Breast epithelium (tissue), 4 donors: Measurements from ENCODE around the gene TRANK1. TPM values are rescaled to one million over a fixed set of nuclear protein-coding genes. Genes with fewer than 3 reads are reported as not detected.

Experiments
- DNase-seq, 2 donors: peaks; one replicate each; pipeline ENCODE4 v3.0.0-alpha.2; 2019; ENCODE audit warnings: low spot score in 2 of 2
- H3K27ac ChIP-seq, 2 donors: fragments of 200-600 bp; sonication (generic) in 1 of 2; one replicate each; pipeline ENCODE4 v1.5.1; 2016 to 2019; ENCODE audit warnings: mild to moderate bottlenecking in 1 of 2
- H3K27me3 ChIP-seq, 2 donors: fragments of 200-600 bp; sonication (generic) in 1 of 2; one replicate each; pipeline versions ENCODE4 v1.5.1 to v1.6.0; 2017 to 2019; ENCODE audit warnings: control low read depth in 1 of 2, mild to moderate bottlenecking in 1 of 2
- H3K36me3 ChIP-seq: fragments of 200-600 bp; one replicate; pipeline ENCODE4 v1.5.1; 2019
- H3K4me1 ChIP-seq, 2 donors: fragments of 200-600 bp; sonication (generic); one replicate each; pipeline ENCODE4 v1.5.1; 2016 to 2019; ENCODE audit warnings: control low read depth in 1 of 2
- H3K4me3 ChIP-seq, 3 donors: fragments of 200-600 bp; sonication (generic); 1 replicate in 2 of 3; 2 replicates in 1 of 3; pipeline ENCODE4 v1.5.1; 2016 to 2019; ENCODE audit warnings: mild to moderate bottlenecking in 3 of 3, moderate library complexity in 2 of 3
- H3K9me3 ChIP-seq, 2 donors: fragments of 200-600 bp; sonication (generic) in 1 of 2; one replicate each; pipeline ENCODE4 v1.5.1; 2016 to 2019; ENCODE audit warnings: control low read depth in 1 of 2
- CTCF ChIP-seq, 3 donors: fragments of 450-650 bp; IDR thresholded peaks; one replicate each; pipeline ENCODE4 v1.5.1; 2016 to 2017; ENCODE audit warnings: antibody characterized with exemption in 3 of 3, mild to moderate bottlenecking in 3 of 3, moderate library complexity in 3 of 3
- POLR2A ChIP-seq: fragments of 450-650 bp; IDR thresholded peaks from one replicate; pipeline ENCODE4 v1.6.1; 2016; ENCODE audit warnings: antibody characterized with exemption, mild to moderate bottlenecking, moderate library complexity
- POLR2AphosphoS5 ChIP-seq, 3 donors: sonication (generic); formaldehyde crosslinking; IDR thresholded peaks; one replicate each; pipeline ENCODE4 v1.6.1; 2017; ENCODE audit warnings: antibody characterized with exemption in 3 of 3
- intact Hi-C: fragments of 100-400 bp; cut with DNase I; formaldehyde crosslinking; loops from one replicate; pipeline ENCODE4 v1.15.1; 2023; ENCODE audit warnings: low total_unique reads
- total RNA-seq, 3 donors: library from RNA; depleted of rRNA; stranded (reverse); fragments of >200 nt; gene quantifications; one replicate each; pipeline ENCODE4 v1.1.0, GENCODE V29; 2016

The TRANK1 gene
- total RNA-seq, 3 donors from 2014 or later: 13.6 to 16.6 (median 13.8) TPM

GRCh38 chr3:36918050-36918449, 26.8 kb downstream of the TRANK1 start:
- no peak for DNase-seq
- H3K4me1 ChIP-seq: no peaks in the 10 kb centered on the region
- TF ChIP-seq POLR2A (no peak), CTCF (IDR thresholded peaks at IDR 0.05) (no peak), POLR2AphosphoS5 (IDR thresholded peaks at IDR 0.05) (no peak)
- no peak overlapping the region for H3K4me3 ChIP-seq
- H3K36me3 ChIP-seq: no peaks in the 10 kb centered on the region
- no peaks in the 10 kb centered on the region for H3K27me3 ChIP-seq
- intact Hi-C loops: no loop called here
- H3K27ac ChIP-seq: no peak overlapping the region
- H3K9me3 ChIP-seq: no peaks in the 10 kb centered on the region

DNA sequence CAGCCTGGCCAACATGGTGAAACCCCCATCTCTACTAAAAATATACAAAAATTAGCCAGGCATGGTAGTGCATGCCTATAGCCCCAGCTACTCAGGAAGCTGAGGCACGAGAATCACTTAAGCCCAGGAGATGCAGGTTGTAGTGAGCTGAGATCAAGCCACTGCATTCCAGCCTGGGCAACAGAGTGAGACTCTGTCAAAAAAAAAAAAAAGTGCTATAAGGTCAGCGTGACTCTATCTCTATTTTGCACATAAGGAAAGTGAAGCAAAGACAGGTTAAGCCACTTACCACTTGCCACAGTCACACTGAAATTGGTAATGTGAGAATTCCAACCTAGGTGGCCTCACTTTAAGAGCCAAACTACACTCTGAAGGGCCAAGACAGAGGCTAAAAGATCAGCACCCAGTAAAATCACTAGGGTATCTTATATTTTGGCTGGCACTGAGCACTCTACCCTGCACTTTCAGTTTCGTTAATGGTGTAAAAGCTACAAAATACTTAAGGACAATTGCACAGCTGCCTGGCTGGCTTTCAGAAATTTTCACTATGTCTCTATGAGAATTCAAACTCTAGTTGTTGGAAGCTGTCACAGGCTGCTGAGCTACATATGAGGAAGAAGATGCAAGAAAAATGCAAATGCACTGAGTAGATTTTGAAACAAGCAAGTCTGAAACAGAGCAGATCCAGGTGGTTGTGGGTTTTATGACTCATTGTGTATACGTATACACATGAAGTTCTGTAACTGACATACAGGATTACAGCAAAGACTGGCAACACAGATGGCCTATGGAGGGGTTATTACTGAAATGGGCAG, 32.7 kb downstream of the TRANK1 start:
- H3K27me3 ChIP-seq: no peaks in the 10 kb centered on the region
- no peaks in the 10 kb centered on the region for H3K36me3 ChIP-seq
- H3K9me3 ChIP-seq: no peaks in the 10 kb centered on the region
- H3K4me1 ChIP-seq: no peaks in the 10 kb centered on the region
- intact Hi-C loops: loop anchor here (5.0 kb wide), 1 partner anchor 435 kb away; no protein-coding TSS in a partner anchor
- peak overlapping the region; percentile 34 to 50 for H3K27ac ChIP-seq
- no peak for TF ChIP-seq CTCF (IDR thresholded peaks at IDR 0.05)
- no peak for TF ChIP-seq POLR2AphosphoS5 (IDR thresholded peaks at IDR 0.05)
- TF ChIP-seq POLR2A: no peak
- peak overlapping the region in 1 of 3 donors; percentile 9 for H3K4me3 ChIP-seq
- no peak for DNase-seq

GRCh38 chr3:36909666-36910065, 35.2 kb downstream of the TRANK1 start:
- TF ChIP-seq POLR2A: no peak
- no peak for TF ChIP-seq POLR2AphosphoS5 (IDR thresholded peaks at IDR 0.05)
- TF ChIP-seq CTCF (IDR thresholded peaks at IDR 0.05): no peak
- H3K4me3 ChIP-seq: no peak overlapping the region
- no peak for DNase-seq
- H3K9me3 ChIP-seq: no peaks in the 10 kb centered on the region
- no peaks in the 10 kb centered on the region for H3K36me3 ChIP-seq
- no peak overlapping the region for H3K27ac ChIP-seq
- no peaks in the 10 kb centered on the region for H3K27me3 ChIP-seq
- intact Hi-C loops: loop anchor here (5.0 kb wide), 1 partner anchor 432 kb away; no protein-coding TSS in a partner anchor
- H3K4me1 ChIP-seq: no peaks in the 10 kb centered on the region

GRCh38 chr3:36909181-36909580, 35.7 kb downstream of the TRANK1 start:
- Histone ChIP-seq H3K4me3 (no peak overlapping the region), H3K27me3 (no peaks in the 10 kb centered on the region), H3K27ac (peak overlapping the region; percentile 70 to 77), H3K9me3 (no peaks in the 10 kb centered on the region), H3K4me1 (no peaks in the 10 kb centered on the region), H3K36me3 (no peaks in the 10 kb centered on the region)
- TF ChIP-seq POLR2AphosphoS5 (IDR thresholded peaks at IDR 0.05) (no peak), POLR2A (no peak), CTCF (IDR thresholded peaks at IDR 0.05) (no peak)
- intact Hi-C loops: no loop called here
- no peak for DNase-seq

DNA sequence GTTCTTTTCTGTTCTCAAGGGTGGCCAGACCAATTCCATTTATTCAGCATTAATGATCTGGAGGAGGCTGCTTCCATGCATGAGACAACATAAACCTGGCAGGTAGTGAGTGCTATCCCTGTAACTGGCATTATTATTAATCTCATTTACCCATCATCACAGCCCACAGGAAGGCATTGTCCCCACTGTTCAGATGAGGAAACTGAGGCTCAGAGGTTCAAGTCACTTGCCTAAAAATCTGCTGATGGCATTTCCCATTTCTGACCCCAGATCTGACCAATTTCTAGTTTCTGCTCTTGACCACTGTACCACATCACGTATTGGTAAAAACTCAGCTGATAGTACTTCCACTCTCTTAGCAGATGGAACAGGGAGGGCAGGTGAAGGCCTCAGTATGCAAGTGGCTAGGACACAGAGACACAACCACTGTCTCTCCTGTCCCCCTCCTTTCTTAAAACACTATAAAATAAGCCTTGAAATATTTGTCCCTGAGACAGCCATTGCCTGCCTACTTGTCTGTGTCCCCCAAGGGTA, 36.1 kb downstream of the TRANK1 start:
- Histone ChIP-seq H3K27ac (peak overlapping the region; percentile 70 to 77), H3K9me3 (no peaks in the 10 kb centered on the region), H3K36me3 (no peaks in the 10 kb centered on the region), H3K4me1 (no peaks in the 10 kb centered on the region), H3K4me3 (peak overlapping the region; percentile 47 to 58 (median 51)), H3K27me3 (no peaks in the 10 kb centered on the region)
- no peak for TF ChIP-seq POLR2A
- TF ChIP-seq CTCF (IDR thresholded peaks at IDR 0.05): no peak
- TF ChIP-seq POLR2AphosphoS5 (IDR thresholded peaks at IDR 0.05): no peak
- intact Hi-C loops: no loop called here
- no peak for DNase-seq
